ENCODE measurements around the gene MVB12A. TPM values are rescaled to one million over a fixed set of nuclear protein-coding genes. Genes with fewer than 3 reads are reported as not detected.
A peak's percentile ranks its signal among the peaks of the same experiment; 100 is the strongest.

Gene MVB12A
- total and polyA plus RNA-seq, 9 of the 15 experiments (the other 6 are each of a cell fraction or from before 2014, with no cell fraction given) = 1.2 to 46.2 (median 22.4) TPM

- TF ChIP-seq NCOA2 (IDR thresholded peaks at IDR 0.05; ENCODE audit: partially characterized antibody in 2 of 2) (no peak), E2F6 (IDR thresholded peaks at IDR 0.05; ENCODE audit: borderline replicate concordance in 1 of 2, extremely low read depth in 1 of 2, insufficient read depth in 1 of 2, insufficient read length in 1 of 2, low read depth in 1 of 2, low read length in 1 of 2, poor library complexity in 1 of 2, severe bottlenecking in 1 of 2) (peak in 1 of 2 experiments; percentile 52), SRSF9 (IDR thresholded peaks at IDR 0.05; ENCODE audit: borderline replicate concordance, low read depth, low read length) (no peak), ZNF280A (IDR thresholded peaks at IDR 0.05; ENCODE audit: low read depth, partially characterized antibody) (no peak), CTBP1 (IDR thresholded peaks at IDR 0.05; ENCODE audit: borderline replicate concordance) (peak; percentile 46; the same call in 1 of the 2 replicates), PHF8 (IDR thresholded peaks at IDR 0.05; ENCODE audit: borderline replicate concordance, low read length) (peak; percentile 65; the same call in 1 of the 2 replicates), NEUROD1 (IDR thresholded peaks at IDR 0.05; ENCODE audit: borderline replicate concordance, low read depth, low read length, partially characterized antibody) (peak; percentile 51), ZBTB43 (CRISPR knock-in tag; IDR thresholded peaks at IDR 0.05) (no peak), PATZ1 (CRISPR knock-in tag; IDR thresholded peaks at IDR 0.05; ENCODE audit: borderline replicate concordance) (no peak), CBFA2T3 (IDR thresholded peaks at IDR 0.05) (no peak), TFE3 (CRISPR knock-in tag; IDR thresholded peaks at IDR 0.05) (no peak), EGR1 (conservative IDR thresholded peaks at IDR 0.05) (peak; percentile 77), HBP1 (CRISPR knock-in tag; IDR thresholded peaks at IDR 0.05) (0 out of 2 replicates have a peak, but pooled peaks have one; percentile 25), ZFX (CRISPR knock-in tag; IDR thresholded peaks at IDR 0.05) (peak; percentile 23; the same call in 1 of the 2 replicates)
Observed at GRCh38 chr19:17470068-17470841, 50.4 kb downstream of the MVB12A start, which contains the start of gene SLC27A1 (continued).
